AG04450 (cell line): ENCODE measurements around the gene FILIP1. TPM values are rescaled to one million over a fixed set of nuclear protein-coding genes. Genes with fewer than 3 reads are reported as not detected.

Experiments
- CTCF ChIA-PET: fragments of 300-600, 350-600 bp; formaldehyde crosslinking; extraction: SDS; loops from one replicate; lab custom pipeline; 2022; ENCODE audit warnings: antibody characterized with exemption, inconsistent platforms; lab: Charles Lee
- POLR2A ChIA-PET: fragments of 350-600 bp; formaldehyde crosslinking; extraction: SDS; loops from one replicate; lab custom pipeline; 2021; ENCODE audit warnings: antibody characterized with exemption, inconsistent platforms; lab: Yijun Ruan, JAX
- DNase-seq: peaks from one replicate; pipeline ENCODE4 v3.0.0-alpha.2; 2011; ENCODE audit warnings: low read depth, low spot score
- H3K27ac ChIP-seq: one replicate; pipeline ENCODE4 v1.5.1; 2012; ENCODE audit warnings: low read depth, low read length, control low read depth
- H3K27me3 ChIP-seq: one replicate; pipeline ENCODE4 v1.6.0; 2012; ENCODE audit warnings: low read length; ENCODE audit not compliant: control insufficient read depth, insufficient read depth
- H3K4me3 ChIP-seq: 2 replicates; pipeline ENCODE4 v1.5.1; 2011; ENCODE audit warnings: mild to moderate bottlenecking, low read depth, low read length, control low read depth
- H3K9me3 ChIP-seq: 2 replicates; pipeline ENCODE4 v1.5.1; 2012; ENCODE audit warnings: low read length; ENCODE audit not compliant: control insufficient read depth, insufficient read depth
- CTCF ChIP-seq: IDR thresholded peaks from 2 replicates; pipeline ENCODE4 v1.5.1; 2011; ENCODE audit warnings: low read depth, low read length, control low read depth, inconsistent platforms
- polyA plus RNA-seq: library from polyadenylated mRNA; depleted of rRNA; stranded (reverse); fragments of >200 nt; gene quantifications from 2 replicates; pipeline ENCODE4 v1.2.3, GENCODE V29; 2011

FILIP1 gene
- polyA plus RNA-seq, 1 experiment, result 0.12 TPM

- Histone ChIP-seq H3K27ac (no peak overlapping the region), H3K27me3 (no peaks in the 10 kb centered on the region), H3K4me3 (no peak overlapping the region), H3K9me3 (no peaks in the 10 kb centered on the region)
- TF ChIP-seq CTCF, result no peak
- DNase-seq, result no peak
- ChIA-PET POLR2A (interaction anchor here (1.2 kb wide), 1 partner anchor 21 kb away, joined by 3 read pairs; no protein-coding TSS in a partner anchor), CTCF (no interaction called here)
Measured at GRCh38 chr6:75397171-75397570, 96.4 kb downstream of the FILIP1 start.

DNA sequence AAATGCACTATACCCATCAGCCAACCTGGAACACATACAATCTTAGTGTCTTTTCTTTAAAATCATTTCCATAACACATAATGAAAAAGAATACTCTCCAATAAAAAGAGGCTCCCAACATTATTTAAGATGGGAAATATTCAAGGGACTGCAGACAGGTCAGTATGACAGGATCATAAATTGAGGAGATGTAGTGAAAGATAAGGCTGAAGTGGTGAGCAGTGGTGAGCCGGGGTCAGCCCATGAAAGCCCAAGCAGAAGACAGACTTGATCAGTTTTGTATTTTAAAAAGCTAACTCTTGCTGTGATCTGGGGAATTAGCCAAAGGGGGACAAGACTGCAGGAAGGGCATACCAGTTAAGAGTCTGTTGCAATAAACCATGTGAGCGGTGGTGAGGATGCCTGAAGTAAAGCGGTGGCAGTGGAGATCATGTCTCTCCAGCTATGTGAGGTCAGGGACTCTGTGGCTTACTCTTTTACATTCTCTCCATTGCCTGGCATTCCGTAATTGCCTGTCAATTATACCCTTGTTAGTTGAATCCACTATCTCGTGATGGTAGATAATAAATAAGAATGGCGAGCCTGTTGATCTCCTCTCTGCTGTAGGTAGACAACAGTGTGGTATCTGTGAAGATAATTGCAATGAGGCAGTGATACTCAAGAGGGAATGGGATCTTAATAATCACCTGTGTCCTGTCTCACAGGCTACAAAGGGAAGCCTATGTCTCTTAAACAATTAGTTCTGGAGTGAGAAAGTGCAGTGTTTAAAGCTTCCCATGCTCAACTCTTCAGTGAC lies 97.4 kb downstream of the FILIP1 start:
- ChIA-PET POLR2A (no interaction called here), CTCF (no interaction called here)
- H3K27ac ChIP-seq, result no peak overlapping the region
- H3K9me3 ChIP-seq, result no peaks in the 10 kb centered on the region
- H3K4me3 ChIP-seq, result no peak overlapping the region
- TF ChIP-seq CTCF, result no peak
- no peak for DNase-seq
- H3K27me3 ChIP-seq, result no peaks in the 10 kb centered on the region

- H3K4me3 ChIP-seq, result no peak overlapping the region
- ChIA-PET CTCF (interaction anchor here (1.4 to 1.6 kb wide), 2 partner anchors 19 to 127 kb away, joined by 3 to 4 read pairs; no protein-coding TSS in a partner anchor), POLR2A (no interaction called here)
- peak; percentile 19; the same call in 1 of the 2 replicates for TF ChIP-seq CTCF
- H3K27ac ChIP-seq, result no peak overlapping the region
- no peaks in the 10 kb centered on the region for H3K27me3 ChIP-seq
- DNase-seq, result no peak
- no peaks in the 10 kb centered on the region for H3K9me3 ChIP-seq
Measured at GRCh38 chr6:75393806-75394205, 99.8 kb downstream of the FILIP1 start.

GRCh38 chr6:75391276-75391675 lies 102.3 kb downstream of the FILIP1 start:
- H3K27ac ChIP-seq, result no peak overlapping the region
- ChIA-PET POLR2A (no interaction called here), CTCF (no interaction called here)
- H3K4me3 ChIP-seq, result no peak overlapping the region
- DNase-seq, result no peak
- H3K9me3 ChIP-seq, result no peaks in the 10 kb centered on the region
- no peak for TF ChIP-seq CTCF
- H3K27me3 ChIP-seq, result no peaks in the 10 kb centered on the region

DNA sequence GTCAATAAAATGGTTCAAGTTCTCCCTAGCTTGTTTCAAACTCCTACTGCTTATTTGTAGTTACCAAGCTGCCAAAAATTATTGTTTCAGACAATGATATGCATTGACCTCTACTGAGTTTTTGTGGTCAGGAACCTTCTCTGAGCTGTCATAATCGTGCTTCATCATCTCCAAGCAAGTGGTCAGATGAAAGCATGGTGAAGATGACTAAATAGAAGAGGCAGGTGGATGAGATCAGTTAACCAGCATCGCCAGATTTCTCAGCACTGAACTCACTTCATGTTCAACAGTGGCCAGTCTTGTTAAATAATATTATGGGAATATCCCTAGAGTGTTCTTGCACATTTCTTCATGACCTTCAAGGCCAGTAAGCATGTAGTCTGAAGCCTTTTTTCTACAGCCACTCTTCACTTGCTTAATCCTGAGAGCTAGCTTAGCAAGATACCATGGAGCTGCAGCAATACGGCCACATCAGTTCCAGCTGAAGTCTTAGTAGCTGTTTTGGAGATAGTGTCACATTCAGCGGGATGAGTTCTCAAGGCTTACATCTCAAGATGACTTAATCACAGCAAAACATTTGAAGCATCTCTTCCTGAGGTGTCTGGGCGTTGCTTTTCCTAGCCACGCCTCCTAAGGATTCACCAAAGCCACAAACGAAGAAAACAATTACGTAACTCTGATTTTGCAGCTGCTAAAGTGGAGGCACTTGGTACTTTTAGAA lies 107.4 kb downstream of the FILIP1 start:
- no peaks in the 10 kb centered on the region for H3K27me3 ChIP-seq
- ChIA-PET POLR2A (no interaction called here), CTCF (interaction anchor here (1.4 kb wide), 1 partner anchor 119 kb away, joined by 3 read pairs; no protein-coding TSS in a partner anchor)
- no peak for TF ChIP-seq CTCF
- no peaks in the 10 kb centered on the region for H3K9me3 ChIP-seq
- no peak overlapping the region for H3K27ac ChIP-seq
- H3K4me3 ChIP-seq, result no peak overlapping the region
- no peak for DNase-seq
